ACC112 (cell line): ENCODE data around the gene ERN1.

Experiments used
- H2AFZ ChIP-seq: fragments of 200-600 bp; sonication (generic); one replicate; pipeline ENCODE4 v1.6.0; 2017; ENCODE audit warnings: antibody characterized with exemption, low read length; ENCODE audit not compliant: unreplicated experiment
- H3K27ac ChIP-seq: fragments of 200-600 bp; sonication (generic); 2 replicates; pipeline ENCODE4 v1.5.1; 2014; ENCODE audit warnings: low read depth, mild to moderate bottlenecking, antibody characterized with exemption, low read length, moderate library complexity
- H3K27me3 ChIP-seq: fragments of 200-600 bp; sonication (generic); 2 replicates; pipeline ENCODE4 v1.6.1; 2014; ENCODE audit warnings: mild to moderate bottlenecking, antibody characterized with exemption, low read length, moderate library complexity, mixed read lengths; ENCODE audit not compliant: insufficient read depth
- H3K36me3 ChIP-seq: fragments of 200-600 bp; sonication (generic); 2 replicates; pipeline ENCODE4 v1.6.1; 2016; ENCODE audit warnings: mild to moderate bottlenecking, antibody characterized with exemption, low read length, moderate library complexity, mixed read lengths; ENCODE audit not compliant: insufficient read depth
- H3K4me1 ChIP-seq: fragments of 200-600 bp; sonication (generic); one replicate; pipeline ENCODE4 v1.6.1; 2016; ENCODE audit warnings: low read length, mixed read lengths; ENCODE audit not compliant: insufficient read depth, unreplicated experiment, control insufficient read depth
- H3K4me3 ChIP-seq: fragments of 200-600 bp; sonication (generic); 2 replicates; pipeline ENCODE4 v1.5.1; 2014; ENCODE audit warnings: mild to moderate bottlenecking, low read depth, low read length
- H3K79me2 ChIP-seq: fragments of 200-600 bp; sonication (generic); one replicate; pipeline ENCODE4 v1.6.0; 2016; ENCODE audit warnings: low read length; ENCODE audit not compliant: control insufficient read depth, unreplicated experiment, insufficient read depth

ERN1 gene

GRCh38 chr17:64149196-64149595 is 19.3 kb upstream of the ERN1 start:
- no peak overlapping the region for H2AFZ ChIP-seq
- no peak overlapping the region for H3K4me3 ChIP-seq
- peaks cover 5% of the 10 kb centered on the region; the same call in 1 of the 2 replicates for H3K36me3 ChIP-seq
- H3K27ac ChIP-seq, result no peak overlapping the region
- peaks cover 10% of the 10 kb centered on the region for H3K79me2 ChIP-seq
- H3K4me1 ChIP-seq, result peaks cover 26% of the 10 kb centered on the region
- H3K27me3 ChIP-seq, result no peaks in the 10 kb centered on the region

- Histone ChIP-seq H3K4me1 (peaks cover 26% of the 10 kb centered on the region), H3K27ac (0 out of 2 replicates have a peak overlapping the region, but pooled peaks have one; percentile 7), H3K27me3 (no peaks in the 10 kb centered on the region), H3K4me3 (no peak overlapping the region), H3K79me2 (peaks cover 10% of the 10 kb centered on the region), H3K36me3 (peaks cover 5% of the 10 kb centered on the region; the same call in 1 of the 2 replicates), H2AFZ (no peak overlapping the region)
Measured at GRCh38 chr17:64148699-64149098, 18.8 kb upstream of the ERN1 start.

- H3K27ac ChIP-seq, result peak overlapping the region; percentile 86
- peaks cover 26% of the 10 kb centered on the region for H3K4me1 ChIP-seq
- H2AFZ ChIP-seq, result no peak overlapping the region
- H3K4me3 ChIP-seq, result no peak overlapping the region
- peaks cover 10% of the 10 kb centered on the region for H3K79me2 ChIP-seq
- peaks cover 5% of the 10 kb centered on the region; the same call in 1 of the 2 replicates for H3K36me3 ChIP-seq
- H3K27me3 ChIP-seq, result no peaks in the 10 kb centered on the region
Measured at GRCh38 chr17:64148017-64148631, 18.2 kb upstream of the ERN1 start.

- H3K27me3 ChIP-seq, result no peaks in the 10 kb centered on the region
- no peak overlapping the region for H2AFZ ChIP-seq
- H3K36me3 ChIP-seq, result peaks cover 5% of the 10 kb centered on the region; the same call in 1 of the 2 replicates
- H3K4me1 ChIP-seq, result peaks cover 26% of the 10 kb centered on the region
- H3K4me3 ChIP-seq, result peak overlapping the region; percentile 95
- peaks cover 10% of the 10 kb centered on the region for H3K79me2 ChIP-seq
- H3K27ac ChIP-seq, result peak overlapping the region; percentile 86
Measured at GRCh38 chr17:64147110-64148016, 17.4 kb upstream of the ERN1 start.

GRCh38 chr17:64146418-64147109 is 16.6 kb upstream of the ERN1 start:
- peaks cover 26% of the 10 kb centered on the region for H3K4me1 ChIP-seq
- peaks cover 10% of the 10 kb centered on the region for H3K79me2 ChIP-seq
- H3K4me3 ChIP-seq, result peak overlapping the region; percentile 95
- H2AFZ ChIP-seq, result no peak overlapping the region
- H3K27me3 ChIP-seq, result no peaks in the 10 kb centered on the region
- H3K27ac ChIP-seq, result peak overlapping the region; percentile 86
- peaks cover 5% of the 10 kb centered on the region; the same call in 1 of the 2 replicates for H3K36me3 ChIP-seq

- H3K4me3 ChIP-seq, result peak overlapping the region; percentile 95
- peaks cover 10% of the 10 kb centered on the region for H3K79me2 ChIP-seq
- peaks cover 5% of the 10 kb centered on the region; the same call in 1 of the 2 replicates for H3K36me3 ChIP-seq
- no peaks in the 10 kb centered on the region for H3K27me3 ChIP-seq
- H3K4me1 ChIP-seq, result peaks cover 26% of the 10 kb centered on the region
- no peak overlapping the region for H2AFZ ChIP-seq
- H3K27ac ChIP-seq, result peak overlapping the region; percentile 86
Measured at GRCh38 chr17:64145751-64146417, 15.9 kb upstream of the ERN1 start.

GRCh38 chr17:64145375-64145750 is 15.4 kb upstream of the ERN1 start:
- Histone ChIP-seq H3K4me1 (peaks cover 21% of the 10 kb centered on the region), H3K27me3 (no peaks in the 10 kb centered on the region), H2AFZ (peak overlapping the region; percentile 63), H3K79me2 (peaks cover 10% of the 10 kb centered on the region), H3K36me3 (peaks cover 5% of the 10 kb centered on the region; the same call in 1 of the 2 replicates), H3K4me3 (peak overlapping the region; percentile 95), H3K27ac (peak overlapping the region; percentile 41; the same call in 1 of the 2 replicates)

- Histone ChIP-seq H3K4me1 (no peaks in the 10 kb centered on the region), H3K79me2 (no peaks in the 10 kb centered on the region), H3K4me3 (no peak overlapping the region), H3K27ac (no peak overlapping the region), H3K36me3 (no peaks in the 10 kb centered on the region), H2AFZ (no peak overlapping the region), H3K27me3 (no peaks in the 10 kb centered on the region)
Measured at GRCh38 chr17:64139542-64139941, 9.6 kb upstream of the ERN1 start.

GRCh38 chr17:64138441-64138840 is 8.5 kb upstream of the ERN1 start:
- no peaks in the 10 kb centered on the region for H3K36me3 ChIP-seq
- no peak overlapping the region for H3K4me3 ChIP-seq
- no peak overlapping the region for H3K27ac ChIP-seq
- no peak overlapping the region for H2AFZ ChIP-seq
- H3K4me1 ChIP-seq, result no peaks in the 10 kb centered on the region
- no peaks in the 10 kb centered on the region for H3K27me3 ChIP-seq
- no peaks in the 10 kb centered on the region for H3K79me2 ChIP-seq

GRCh38 chr17:64135000-64135399 is 5.1 kb upstream of the ERN1 start:
- Histone ChIP-seq H3K4me1 (peaks cover 9% of the 10 kb centered on the region), H3K79me2 (no peaks in the 10 kb centered on the region), H3K4me3 (no peak overlapping the region), H2AFZ (no peak overlapping the region), H3K36me3 (no peaks in the 10 kb centered on the region), H3K27ac (no peak overlapping the region), H3K27me3 (no peaks in the 10 kb centered on the region)
